Measurements from ENCODE around the gene OR5K4.

Gene OR5K4, protein sequence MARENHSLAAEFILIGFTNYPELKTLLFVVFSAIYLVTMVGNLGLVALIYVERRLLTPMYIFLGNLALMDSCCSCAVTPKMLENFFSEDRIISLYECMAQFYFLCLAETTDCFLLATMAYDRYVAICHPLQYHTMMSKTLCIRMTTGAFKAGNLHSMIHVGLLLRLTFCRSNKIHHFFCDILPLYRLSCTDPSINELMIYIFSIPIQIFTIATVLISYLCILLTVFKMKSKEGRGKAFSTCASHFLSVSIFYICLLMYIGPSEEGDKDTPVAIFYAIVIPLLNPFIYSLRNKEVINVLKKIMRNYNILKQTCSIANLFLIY

DNA sequence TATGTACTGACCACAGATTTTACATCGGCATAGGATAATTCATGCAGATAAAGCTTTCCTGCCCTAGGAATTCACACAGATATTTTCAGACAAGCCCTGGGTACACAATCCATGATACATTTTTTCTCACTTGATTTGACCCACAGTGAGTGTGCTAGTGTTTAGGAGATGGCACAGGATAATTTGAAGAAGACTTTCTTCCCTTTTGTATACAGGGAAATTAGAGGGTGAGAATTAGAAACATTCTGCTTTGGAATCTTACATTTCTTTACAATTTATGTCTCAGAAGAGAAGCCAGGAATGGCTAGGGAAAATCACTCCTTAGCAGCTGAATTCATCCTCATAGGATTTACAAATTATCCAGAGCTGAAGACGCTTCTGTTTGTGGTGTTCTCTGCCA is at the start of gene OR5K4:
TSS of gene OR5K4 (plus strand) at position 301 of the 400 bp plus-strand sequence. CDS start at position 301, 0 bp downstream.
- no peak for DNase-seq

DNA sequence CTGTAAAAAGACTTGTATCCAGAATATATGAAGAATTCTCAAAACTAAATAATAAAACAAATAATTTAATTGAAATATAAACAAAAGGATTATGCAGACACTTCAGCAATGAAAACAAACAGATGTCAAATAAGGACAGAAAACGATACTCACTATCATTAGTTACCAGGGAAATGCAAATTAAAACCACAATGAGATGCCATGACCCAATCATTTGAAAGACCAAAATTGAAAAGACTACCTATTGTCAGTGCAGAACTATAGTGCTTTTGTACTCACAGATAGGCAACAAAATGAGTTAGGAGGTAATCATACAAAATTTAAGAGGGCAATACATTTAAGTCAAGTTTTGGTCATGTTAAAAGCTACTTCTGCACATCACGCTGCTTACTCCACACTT is 31.6 kb upstream of the OR5K4 start:
- DNase-seq = no peak

DNA sequence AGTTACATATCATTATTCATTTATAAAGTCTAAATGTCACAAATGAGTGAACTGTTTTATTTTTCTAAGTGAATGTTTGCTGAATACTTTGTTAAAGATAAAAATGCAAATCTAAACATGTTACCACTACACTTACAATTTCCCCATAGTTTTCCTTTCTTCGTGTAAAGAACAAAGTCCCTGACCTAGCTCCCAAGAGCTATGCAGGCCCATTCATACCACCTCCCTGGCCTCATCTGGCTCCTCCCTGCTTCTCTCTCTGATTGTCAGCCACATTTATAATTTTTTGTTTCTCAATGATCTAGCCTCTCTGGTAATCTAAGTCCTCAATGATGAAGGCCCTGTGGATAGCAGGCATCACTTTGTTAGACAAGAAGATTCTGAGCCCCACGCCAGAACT is 31.0 kb upstream of the OR5K4 start:
- no peak for DNase-seq

DNA sequence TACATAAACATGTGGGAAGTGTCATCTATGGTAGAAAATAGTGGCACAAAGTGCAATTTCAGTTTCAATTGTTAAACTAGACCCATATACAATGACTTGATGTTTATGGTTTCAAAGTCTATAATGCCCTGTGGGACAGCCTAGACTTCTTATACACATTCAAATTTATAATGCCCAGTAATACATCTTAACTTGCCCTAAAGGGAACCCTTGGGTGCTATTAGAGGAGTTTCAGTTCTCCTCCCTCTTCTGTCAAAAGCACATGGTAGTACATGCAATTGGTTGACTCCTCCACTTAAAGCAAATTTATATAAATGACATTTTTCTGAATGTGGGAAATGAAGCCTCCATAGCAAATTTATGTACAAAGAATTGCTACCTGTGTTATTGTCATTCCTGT is 30.2 kb upstream of the OR5K4 start:
- no peak for DNase-seq

DNA sequence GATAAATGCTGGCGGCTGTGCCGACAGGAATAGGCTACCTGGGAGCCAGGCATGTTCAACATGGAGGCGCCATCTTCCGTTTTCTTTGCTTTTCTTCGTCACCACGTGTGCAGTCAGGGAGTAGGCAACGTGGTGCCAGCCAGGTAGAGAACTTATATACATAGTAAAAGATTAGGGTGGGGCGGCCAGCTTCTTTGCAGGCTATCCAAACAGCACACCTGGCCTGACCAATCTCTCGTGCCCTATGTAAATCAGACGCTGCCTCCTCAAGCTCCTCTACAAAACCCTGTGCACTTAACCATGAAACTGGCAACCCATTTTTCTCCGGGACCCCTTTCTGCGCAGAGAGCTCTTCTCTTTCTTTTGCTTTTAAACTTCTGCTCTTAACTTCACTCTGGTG is 28.6 kb upstream of the OR5K4 start:
- no peak for DNase-seq

DNA sequence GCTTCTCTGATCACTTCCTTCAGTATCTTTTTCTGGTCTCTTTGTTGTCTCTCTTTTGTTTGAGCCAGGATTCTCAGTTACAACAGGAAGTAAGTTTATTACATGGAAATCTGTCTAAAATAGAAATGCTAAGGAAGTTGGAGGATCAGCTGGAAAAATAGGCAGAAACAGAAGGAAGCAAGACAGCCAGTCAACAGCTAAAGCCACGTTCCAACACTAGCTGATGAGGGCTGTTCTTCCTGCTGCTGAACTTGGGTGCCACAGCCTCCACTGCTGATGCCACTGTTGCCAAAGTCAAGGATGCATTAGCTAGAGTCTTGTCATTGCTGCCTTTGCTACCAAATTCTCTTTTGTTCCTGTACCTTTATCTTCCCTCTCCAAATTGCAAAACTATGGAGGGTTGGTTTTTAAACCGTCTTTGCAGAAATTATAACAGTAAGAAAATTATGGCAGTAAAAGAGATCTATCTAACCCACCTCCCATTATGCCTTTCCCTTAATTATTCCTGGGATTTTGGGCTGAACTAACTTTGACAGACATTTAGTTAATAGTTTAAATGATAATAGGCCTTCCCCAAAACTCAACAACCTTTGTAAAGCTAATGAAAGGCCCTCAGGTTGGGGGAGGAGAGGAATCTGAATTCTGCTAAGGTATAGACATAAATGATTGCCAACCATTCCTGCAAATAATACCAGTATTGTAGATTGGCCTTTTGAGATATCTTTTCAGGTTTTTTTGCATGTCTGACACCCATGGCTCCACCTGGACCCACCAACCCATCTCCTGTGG is 27.4 kb upstream of the OR5K4 start:
- no peak for DNase-seq

DNA sequence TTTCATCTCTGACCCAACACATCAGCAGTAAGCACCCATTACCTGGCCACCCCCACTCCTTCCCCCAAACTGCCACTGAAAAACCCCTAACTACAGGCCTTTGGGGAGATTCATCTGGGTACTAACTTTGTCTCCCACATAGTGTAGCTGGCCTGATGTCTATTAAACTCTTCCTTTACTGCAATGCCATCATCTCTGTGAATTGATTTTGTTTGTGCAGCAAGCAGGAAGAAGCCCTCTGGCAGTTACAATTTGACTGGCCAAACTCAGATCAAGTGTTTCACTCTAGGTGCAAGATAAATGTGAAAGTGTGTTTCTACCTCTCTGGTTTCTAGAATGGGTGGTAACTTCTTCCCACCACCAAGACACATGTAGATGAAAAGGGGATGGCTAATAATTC is 26.7 kb upstream of the OR5K4 start:
- DNase-seq = no peak

DNA sequence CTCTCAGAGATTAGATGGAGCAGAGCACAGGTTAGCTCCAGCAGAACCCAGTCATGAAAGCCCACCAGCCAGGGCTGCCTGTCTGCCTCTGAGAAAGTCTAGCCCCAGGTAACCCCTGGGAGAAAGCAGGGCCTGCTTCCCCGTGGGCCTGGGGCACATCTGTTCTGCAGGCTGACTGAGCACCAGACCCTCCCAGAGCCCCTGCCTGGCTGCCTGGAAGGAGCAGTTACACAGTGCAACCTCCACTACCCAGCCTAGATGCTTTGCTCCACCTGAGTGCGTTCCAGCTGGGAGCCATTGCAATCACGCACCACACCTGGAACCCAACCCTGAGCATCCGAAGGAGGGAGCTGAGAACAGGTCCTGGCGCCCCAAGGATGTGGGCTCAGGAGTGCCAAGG is 24.7 kb upstream of the OR5K4 start:
- DNase-seq = no peak

DNA sequence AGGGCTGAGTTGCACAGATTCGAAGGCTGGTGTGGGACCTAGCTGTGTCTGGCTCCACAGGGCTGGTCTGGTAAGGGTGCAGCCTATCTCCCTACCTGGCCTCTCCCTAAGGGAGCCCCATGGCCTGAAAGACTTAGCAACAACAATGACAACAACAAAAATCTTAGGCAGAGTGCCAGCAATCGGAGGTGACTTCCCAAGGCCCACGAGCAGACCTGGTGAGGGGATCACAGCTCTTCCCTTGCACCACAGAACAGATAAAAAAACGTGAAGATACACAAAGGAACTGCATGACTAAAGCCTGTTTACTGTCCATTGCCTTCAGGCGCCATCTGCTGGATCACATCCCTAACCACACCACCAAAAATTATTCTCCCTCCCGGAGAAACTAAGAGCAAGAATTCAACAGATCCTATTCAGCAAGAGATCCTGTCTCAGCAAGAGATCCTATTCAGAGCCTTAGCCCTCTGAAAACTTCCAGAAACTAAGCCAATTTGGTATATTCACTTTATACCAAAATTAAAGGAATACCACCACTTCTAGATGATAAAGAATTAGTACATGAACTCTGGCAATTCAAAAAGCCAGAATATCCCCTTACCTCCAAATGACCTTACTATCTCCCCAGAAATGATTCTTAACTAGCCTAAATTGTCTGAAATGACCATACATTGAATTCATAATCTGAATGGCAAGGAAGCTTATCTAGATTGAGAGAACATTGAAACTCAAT is 24.1 kb upstream of the OR5K4 start:
- DNase-seq = peak; percentile 73

DNA sequence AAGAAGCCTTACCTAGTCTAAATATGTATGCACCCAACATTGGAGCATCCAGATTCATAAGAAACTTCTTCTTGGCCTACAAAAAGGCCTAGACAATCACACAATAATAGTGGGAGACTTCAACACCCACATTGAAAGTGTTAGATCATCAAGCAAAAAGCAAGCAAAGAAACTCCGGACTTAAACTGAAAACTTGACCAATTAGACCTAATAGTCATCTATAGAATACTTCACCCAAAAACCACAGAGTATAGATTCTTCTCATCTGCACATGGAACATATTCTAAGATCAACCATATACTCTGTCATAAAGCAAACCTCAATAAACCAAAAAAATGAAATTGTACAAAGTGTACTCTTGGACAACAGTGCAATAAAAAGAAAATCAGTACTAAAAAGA is 22.3 kb upstream of the OR5K4 start:
- no peak for DNase-seq

DNA sequence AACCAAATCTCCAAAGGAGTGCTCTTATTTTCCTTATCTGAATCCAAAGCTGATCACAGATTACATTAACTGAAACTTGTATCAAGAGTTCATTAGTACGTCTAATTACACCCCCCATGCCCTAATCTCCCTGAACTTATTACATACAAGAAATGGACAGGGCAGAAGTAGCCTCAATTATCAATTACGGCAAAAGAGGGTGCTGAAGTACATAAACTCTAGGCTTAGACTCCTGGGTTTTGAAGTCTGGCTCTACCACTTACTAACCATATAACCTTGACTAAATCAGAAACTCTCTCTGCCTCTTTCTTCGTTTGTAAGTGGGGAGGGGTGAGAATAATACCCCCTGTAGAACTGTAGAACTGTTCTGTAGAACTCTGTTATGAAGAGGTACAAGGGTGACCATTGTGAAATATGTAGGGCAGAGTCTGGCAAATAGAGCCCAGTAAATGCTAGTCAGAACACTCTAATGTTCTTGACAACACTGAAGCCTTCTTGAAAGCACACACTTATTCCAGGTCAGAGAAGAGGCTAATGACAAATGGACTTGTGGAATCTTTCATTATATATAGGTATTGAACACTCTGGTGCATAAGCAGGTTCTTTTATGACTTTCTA is 19.6 kb upstream of the OR5K4 start:
- no peak for DNase-seq

DNA sequence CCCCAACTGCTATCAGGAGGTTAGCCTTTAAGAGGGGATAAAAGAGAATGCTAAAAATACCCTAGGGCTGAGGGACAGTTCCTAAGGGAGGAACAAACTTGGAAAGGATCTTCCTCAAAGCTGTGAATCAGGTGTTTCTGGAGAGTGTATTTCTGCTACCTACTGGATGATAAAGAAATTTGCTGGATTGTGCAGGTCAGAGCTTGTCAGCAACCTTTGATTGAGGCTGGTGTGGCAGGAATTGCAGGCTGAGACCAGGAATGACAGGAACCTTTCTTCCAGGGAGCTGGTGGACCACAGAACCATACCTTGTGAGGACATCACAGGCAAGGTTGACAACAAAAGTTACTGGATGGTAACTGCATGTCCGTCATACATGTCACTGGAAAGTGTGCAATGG is 14.6 kb upstream of the OR5K4 start:
- DNase-seq = no peak

DNA sequence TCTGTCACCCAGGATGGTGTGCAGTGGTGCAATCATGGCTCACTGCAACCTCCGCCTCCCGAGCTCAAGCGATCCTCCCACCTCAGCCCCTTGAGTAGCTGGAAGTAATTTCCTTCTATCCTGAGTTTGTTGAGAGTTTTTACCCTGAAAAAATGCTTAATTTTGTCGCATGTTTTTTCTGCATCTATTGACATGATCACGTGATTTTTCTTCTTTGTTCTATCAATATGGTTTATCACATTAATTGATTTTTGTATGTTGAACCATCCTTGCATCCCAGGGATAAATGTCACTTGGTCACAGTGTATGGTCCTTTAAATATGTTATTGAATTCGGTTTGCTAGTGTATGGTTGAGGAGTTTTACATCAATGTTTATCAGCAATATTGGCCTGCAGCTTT is 11.9 kb upstream of the OR5K4 start:
- no peak for DNase-seq

DNA sequence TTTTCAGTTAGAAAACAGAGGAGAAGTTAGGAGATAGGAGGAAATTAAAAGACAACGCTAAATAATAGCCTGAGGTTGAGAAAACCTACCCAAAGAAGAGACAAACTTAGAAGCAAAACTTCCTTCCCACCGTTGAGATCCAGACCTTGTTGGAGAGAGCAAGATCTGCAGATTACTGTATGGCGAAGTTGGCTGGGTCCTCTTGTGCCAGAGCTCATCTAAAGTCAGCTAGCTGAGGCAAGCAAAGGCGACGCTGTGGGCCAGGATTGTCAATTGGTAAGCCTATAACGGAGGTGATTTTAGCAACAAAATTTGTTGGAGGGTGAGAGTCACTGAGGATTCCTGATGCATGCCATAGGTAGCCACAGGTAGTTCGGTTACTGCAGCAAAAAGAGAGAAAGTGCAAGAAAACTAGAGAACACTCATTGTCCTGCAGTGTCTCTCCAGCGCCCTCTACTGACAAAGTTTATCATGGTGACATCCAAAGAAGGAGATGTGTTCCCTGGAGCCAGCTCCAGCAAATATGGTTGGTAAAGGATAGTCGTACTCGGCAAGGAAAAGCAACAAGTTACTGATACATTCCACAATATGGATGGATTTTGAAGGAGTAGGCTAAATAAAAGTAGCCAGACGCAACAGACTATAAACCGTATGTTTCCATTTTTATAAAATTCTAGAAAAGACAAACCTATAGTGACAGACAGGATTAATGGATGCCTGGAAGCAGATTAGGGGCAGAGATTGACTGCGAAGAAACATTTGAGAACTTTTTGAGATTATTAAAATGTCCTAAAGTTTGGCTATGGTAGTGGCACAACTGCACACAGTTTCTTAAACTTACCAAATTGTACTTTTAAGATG is 9.8 kb upstream of the OR5K4 start:
- peak; percentile 78 for DNase-seq

DNA sequence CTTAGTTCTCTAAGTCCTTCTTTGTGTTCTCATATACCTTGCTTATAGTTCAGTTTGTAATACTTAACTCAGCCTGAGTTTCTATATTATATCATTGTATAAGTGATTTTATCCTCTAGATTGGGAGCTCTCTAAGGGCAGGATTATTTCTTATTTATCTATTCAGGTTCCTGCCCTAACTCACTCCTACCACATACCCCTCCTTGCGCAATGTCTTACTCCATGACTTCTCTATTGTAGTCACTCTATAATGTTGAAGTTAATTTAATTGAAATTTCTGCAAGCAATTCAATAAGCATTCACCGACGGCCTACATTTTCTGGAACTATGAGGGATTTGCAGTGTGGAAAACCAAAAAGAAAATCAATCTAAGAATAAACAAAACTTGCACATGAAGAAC is 3.6 kb upstream of the OR5K4 start:
- no peak for DNase-seq

DNA sequence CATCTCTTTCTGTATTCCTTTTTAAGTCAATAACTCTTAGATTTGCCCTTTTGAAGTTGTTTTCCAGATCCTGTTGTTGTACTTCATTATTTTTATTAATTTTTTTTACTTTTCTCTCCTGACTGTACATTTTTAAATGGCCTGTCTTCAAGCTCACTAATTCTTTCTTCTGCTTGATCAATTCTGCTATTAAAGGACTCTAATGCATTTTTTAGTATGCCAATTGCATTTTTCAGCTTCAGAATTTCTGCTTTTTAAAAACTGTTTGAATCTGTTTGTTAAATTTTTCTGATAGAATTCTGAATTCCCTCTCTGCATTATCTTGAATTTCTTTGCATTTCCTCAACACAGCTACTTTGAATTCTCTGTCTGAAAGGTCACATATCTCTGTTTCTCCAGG is 5.6 kb downstream of the OR5K4 start:
- DNase-seq = no peak

DNA sequence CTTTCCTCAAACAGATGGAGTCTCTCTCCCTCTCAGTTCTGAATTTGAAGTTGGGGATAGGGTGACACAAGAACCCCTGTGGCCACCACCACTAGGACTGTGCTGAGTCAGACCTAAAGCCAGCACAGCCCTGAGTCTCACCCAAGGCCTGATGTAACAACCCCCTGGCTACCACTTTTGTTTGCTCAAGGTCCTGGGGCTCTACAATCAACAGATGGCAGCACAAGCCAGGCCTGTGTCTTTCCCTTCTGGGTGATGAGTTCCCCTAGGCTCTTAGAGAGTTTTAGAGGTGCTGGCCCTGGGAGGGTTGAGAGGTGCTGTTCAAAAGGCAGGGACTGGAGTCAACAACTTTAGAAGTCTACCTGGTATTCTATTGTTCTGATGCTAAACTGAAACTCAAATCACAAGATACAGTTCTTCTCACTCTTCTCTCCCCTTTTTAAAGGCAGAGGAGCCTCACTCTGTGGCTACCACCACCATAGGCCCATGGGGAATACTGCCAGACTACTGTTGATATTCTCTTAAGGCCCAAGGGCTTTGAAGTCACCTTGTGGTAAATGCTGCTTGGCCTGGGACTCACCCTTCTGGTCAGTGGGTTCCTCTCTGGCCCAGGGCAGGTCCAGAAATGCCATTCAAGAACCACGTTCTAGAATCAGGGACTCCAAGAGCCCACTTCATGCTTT is 6.5 kb downstream of the OR5K4 start:
- DNase-seq = no peak

DNA sequence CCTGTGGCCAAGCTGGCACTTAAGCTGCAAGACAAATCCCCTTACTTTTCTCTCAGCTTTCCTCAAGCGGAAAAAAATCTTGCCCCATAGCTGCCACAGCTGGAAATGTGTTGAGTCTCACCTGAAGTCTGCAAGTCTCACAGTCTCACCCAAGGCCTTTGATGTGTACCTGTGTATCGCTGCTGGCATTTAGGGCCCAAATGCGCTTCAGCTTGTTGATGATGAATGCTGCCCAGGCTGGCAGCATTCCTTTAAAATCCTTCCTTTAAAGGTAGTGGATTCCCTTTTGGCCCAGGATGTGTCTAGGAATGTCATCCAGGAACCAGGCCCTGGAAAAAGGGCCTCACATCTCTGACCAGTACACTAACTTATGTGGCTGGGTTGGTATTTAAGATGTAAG is 7.0 kb downstream of the OR5K4 start:
- DNase-seq = no peak

DNA sequence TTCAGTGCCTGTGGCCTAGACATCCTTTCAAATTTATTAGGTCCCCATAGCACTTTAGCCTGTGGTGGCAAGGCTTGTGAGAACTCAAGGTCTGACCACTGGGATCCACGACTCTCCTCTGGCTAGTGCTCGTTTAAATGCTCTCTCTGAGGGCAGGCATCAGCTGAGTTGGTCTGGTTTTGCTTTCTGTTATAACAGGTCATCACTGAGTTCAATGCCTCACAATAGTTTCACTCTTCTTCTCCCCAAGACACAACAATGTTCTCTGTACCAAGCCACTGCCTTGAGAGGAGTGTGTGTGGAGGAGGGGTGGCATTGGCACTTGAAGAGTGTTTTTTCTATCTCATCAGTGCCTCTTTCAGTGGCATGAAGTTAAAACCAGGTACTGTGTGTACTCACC is 7.6 kb downstream of the OR5K4 start:
- DNase-seq = no peak

DNA sequence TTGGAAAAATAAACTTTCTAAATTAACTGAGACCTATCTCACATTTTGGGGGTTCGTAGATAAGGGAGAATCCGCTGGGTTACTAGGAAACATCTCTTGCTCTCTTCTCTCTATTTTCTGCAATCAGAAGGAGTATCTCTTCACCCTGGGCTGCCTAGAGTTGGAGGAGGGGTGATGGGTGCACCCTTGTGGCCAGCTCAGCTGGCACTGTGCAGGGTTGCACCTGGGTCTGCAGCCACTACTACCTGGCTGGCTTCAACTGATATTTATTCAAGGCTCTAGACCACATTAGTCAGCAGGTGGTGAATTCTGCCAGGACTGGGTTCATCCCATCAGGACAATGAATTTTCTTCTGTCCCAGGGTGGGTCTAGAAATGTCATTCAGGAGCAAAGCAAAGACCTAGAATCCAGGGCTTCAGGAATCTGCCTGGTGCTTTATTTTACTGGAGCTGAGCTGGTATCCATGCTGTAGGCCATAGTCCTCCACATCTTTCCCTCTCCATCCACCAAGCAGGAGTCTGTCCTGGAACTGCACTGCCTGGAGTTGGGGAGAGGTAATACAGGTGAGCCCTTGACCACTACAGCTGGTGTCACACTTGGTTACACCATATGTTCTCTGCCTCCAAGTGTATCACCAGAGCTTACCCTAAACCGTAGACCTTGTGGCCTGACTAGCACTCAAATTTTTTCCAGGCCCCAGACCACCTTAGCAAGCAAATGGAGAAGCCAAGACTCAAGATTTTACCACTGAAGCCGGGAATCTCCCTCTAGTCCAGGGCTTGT is 14.0 kb downstream of the OR5K4 start:
- DNase-seq = no peak

DNA sequence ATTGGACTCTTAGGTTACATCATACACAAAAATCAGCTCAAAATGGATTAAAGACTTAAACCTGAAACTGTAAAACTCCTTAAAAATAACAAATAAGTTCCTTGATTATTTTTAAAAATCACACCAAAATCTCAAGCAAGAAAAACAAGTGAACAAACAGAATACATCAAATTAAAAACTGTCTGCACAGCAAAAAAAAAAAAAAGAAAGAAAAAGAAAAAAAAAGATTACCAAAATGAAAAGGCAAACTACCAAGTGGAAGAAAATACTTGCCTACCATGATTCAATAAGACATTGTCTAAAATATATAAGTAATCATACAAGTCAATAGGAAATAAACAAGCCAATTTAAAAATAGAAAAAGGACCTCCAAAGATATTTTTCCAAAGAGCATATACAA is 17.5 kb downstream of the OR5K4 start:
- DNase-seq = no peak

Data from islet precursor cell (in vitro differentiated cells).